NCI-H2029 treated with DMSO at 0.1 percent for 48 hours (cell line): ENCODE results near the gene NF1.
"Not testable (repeated sequence)": the region's sequence is repeated elsewhere in the genome, so short reads cannot be mapped to it uniquely, and the experiment has no call there.

Source experiments
- DNase-seq: peaks from one replicate; lab custom pipeline; 2025; lab: John Stamatoyannopoulos, UW

Gene NF1

DNA sequence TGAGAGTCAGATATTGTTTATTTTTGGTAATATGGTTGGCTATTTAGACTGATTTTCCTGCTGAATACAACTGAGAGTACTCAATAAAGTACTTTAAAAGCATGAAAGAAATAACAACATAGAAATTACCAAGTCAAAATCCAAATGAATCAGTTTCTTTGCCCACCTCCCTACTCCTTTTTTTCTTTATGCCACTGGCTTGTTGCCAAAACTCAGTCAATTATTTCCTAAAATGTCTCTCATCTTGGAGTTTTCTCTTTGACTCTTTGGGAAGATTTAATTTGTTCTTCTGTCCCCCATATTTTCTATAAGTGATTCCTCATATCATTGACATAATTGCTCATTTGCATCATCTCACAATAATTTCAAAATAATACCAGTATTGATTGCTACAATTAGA lies 204.8 kb downstream of the NF1 start:
- no peak for DNase-seq

- no peak for DNase-seq
Observed at GRCh38 chr17:31307640-31308039, 212.9 kb downstream of the NF1 start.

DNA sequence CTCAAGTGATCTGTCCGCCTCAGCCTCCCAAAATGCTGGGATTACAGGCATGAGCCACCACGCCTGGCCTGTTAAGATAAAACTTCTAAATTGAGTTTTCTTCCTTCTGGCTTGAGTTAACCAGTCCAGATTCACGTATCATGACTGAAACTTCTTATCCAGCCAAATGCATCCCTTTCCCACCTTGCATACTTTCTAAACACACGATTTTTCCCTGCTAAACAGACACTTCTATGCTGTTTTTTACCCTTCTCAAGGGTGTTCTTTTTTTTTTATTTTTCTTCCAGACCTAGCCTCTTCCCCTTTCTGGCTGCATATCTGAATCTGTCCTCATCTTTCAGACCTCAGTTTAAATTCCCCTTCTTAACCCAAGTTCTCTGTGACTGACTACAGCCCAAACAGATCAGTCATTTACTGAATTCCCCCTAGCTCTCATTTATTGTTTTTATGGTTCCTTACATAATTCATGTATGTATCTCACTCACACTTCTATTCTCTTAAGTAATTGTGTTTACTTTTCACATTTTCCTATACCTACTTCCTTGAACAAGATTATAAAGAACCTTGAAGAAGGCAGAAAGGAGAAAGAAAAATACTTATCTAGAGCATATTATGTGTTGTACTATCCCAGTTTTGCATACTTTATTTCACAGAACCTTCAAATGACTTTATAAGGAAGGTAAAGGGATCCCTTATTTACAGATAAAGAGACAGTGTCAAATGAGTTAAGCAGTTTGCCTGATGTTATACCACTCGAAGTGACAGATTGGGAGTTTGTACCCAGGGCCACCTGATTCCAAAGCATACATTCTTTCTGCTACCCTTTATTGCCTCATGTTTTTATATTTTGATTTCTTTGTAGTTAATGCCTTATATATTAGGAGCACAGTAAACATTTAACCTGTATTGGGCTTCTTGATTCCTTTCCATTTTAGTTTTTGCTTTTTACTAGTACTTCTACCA lies 213.9 kb downstream of the NF1 start:
- no peak for DNase-seq

DNA sequence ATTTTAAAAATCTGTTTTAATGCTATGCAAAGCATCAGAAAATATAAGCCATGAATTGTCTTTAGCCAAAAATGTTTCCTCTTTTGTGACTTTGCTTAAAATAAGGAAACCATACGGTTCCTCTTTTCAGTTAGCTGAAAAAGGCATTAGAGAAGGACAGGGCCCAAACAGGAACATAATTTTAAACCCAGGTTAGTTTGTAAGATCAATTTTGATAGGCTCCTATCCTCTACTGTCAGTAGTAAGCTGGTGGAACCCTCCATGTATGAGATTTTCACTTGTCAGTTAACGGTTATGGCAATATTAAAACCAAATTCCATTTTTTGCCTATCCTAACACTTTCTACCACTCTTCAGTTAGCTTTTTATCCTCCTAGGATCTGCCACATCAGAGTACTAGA lies 214.8 kb downstream of the NF1 start:
- DNase-seq, result no peak

DNA sequence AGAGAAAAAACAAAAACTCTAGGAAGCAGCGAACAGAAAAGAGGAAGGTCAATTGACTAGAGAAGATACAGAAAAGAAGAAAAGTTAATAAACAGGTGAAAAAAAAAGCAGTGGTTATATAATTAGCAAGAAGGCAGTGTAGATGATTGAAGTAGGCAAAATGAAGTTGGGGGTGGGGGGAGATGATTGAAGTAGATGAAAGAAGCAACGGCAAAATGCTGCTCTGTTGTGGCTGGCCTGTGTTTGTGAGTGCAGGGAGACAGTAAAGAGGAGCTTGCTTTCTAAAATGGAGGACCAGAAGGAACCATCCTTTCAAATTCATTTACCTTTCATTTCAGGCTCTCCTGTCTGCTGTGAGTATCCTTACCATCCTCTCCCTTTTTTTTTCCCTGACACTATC lies 215.5 kb downstream of the NF1 start:
- DNase-seq, result no peak

DNA sequence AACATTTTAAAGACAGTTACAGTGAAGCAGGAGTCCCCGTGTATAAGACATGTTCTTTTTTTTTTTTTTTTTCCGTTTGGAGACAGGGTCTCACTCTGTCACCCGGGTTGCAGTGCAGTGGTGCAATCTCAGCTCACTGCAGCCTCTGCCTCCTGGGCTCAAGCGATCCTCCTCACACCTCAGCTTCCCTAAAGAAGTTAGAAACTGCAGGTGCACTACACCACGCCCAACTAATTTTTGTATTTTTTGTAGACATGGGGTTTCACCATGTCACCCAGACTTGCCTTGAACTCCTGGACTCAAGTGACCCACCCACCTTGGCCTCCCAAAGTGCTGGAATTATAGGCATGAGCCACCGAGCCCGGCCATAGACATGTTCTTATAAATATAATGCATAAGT lies 216.1 kb downstream of the NF1 start:
- DNase-seq, result no peak

DNA sequence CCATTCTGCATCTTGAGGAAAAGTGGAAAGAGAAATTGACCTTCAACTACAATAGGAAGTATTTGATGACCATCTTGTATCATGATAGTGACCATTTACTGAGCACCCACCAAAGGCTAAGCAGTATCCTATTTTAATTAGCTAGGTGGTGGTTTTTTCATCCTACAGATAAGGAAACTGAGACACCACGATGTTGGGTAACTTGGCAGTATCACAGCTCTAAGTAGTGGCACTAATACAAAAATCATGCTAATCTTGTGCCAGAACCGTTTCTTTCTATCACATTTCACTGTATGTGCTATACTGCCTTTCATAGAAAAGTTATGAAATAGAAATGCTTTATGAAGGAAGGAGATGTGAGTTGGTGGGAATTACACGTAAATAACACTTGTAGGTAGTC lies 216.7 kb downstream of the NF1 start:
- DNase-seq, result no peak

- DNase-seq, result not testable (repeated sequence)
Observed at GRCh38 chr17:31312223-31312622, 217.4 kb downstream of the NF1 start.

GRCh38 chr17:31313982-31314781 lies 219.4 kb downstream of the NF1 start, which contains the start of gene EVI2B:
TSS of gene EVI2B (minus strand) at chr17:31314054. CDS start at chr17:31305609, 8,445 bp downstream.
- DNase-seq, result no peak

DNA sequence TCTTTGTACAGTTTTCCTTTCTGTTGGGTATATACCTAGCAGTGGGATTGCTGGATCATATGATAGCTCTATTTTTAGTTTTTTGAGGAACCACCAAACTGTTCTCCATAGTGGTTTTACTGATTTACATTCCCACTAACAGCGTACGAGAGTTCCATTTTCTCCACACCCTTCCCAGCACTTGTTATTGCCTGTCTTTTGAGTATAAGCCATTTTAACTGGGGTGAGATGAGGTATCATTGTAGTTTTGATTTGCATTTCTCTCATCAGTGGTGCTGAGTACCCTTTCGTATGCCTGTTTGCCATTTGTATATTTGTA lies 220.0 kb downstream of the NF1 start:
- DNase-seq, result no peak

DNA sequence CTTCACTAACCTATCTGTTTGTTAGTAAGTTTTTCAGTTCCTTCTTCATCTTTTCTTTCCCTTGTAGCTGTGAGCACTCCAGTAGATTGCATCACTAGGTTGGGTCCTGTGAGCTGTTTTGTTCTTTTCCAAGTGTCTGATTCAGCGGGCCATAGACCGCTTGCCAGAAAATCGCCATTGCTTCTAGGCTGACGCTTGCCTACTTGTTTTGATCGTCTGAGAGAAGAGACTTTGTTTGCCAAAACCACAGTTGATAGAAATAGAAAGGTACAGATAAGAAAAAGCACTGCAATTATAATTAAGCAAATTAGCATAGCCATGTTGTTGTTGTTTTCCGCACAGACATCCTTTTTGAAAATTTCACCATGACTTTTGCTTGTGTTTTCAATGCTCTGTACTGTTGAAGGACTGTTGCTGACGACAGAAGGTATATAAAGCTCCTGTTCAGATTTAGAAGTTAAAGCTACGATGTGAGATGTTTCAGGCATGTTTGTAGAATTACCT lies 223.6 kb downstream of the NF1 start:
- DNase-seq, result peak; percentile 78

DNA sequence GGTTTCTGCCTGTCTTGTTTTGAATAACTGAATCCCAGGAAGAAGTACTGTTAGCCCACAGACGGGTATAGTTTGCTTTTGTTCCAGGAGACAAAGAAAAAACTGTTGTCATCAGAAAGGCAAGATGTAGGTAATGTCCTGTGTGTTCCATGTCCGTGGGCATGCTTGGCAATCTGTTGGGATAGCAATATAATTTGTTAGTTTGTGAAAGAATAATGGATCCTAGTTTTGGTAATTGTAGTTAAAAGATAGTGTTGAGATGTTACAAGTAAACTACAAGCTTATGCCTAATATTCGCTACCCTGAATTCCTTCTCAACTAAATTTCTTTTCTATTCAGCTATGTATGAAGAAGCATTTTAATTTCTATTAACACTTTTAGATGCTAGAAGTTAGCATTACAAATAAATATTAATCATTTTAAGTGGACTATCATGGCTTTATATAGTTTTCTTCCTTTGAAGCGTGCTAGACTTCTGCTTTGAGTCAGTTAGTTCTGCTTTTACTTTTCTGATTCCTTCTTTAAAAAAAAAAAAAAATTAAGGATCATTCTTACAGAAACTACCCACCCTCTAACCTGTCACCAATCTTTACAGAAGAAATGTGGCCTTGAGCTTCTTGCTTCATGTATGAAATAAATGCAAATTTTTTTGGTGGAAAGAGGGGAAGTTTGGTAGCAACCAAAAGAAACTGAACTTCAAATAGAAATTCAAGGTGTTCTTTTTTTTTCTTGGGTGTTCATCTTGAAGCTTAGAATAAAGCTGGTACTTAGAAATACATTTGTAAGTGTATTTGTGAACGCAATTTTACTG lies 224.3 kb downstream of the NF1 start:
- DNase-seq, result peak; percentile 78

DNA sequence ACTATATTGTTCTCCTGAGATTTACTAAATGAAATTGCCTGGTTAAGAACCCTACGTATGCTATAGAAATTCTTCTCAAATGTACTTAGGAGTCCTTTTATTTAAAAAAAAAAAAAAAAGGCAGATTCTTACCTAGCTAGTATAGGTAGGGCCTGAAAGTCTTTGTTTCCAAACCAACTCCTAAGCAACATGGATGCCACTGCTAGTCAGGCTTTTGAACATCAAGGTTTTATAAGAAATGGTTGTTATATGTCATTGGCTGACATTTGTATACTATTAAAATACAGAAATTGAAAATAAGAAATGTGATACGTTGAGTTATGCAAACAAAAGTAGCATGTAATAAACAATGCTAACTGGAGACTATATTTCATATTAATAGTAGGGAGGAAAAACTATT lies 225.5 kb downstream of the NF1 start:
- DNase-seq, result no peak

- no peak for DNase-seq
Observed at GRCh38 chr17:31320791-31321190, 226.0 kb downstream of the NF1 start.

DNA sequence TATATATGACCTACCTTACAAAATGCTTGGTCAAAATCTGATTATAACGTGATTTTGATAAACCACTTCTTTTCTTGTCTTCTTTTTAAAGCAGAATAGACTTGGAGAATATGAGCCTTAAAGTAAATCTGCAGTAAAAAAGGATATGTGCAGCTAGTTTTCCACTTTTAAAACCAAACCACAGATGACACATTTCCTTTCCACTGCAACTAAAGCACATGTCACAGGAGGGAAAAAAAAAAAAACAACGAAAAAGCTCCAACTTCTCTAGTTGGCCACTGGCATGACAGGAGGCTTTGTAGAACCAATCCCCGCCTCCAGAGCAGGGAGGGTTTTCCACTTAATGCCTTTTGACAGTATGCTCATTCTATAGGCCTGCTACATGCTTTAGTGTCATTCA lies 226.7 kb downstream of the NF1 start, which contains the start of gene EVI2A:
Gene EVI2A (minus strand): TSS at position 142 of the 400 bp plus-strand sequence. CDS start 2,609 bp downstream, outside the sequence.
- no peak for DNase-seq

DNA sequence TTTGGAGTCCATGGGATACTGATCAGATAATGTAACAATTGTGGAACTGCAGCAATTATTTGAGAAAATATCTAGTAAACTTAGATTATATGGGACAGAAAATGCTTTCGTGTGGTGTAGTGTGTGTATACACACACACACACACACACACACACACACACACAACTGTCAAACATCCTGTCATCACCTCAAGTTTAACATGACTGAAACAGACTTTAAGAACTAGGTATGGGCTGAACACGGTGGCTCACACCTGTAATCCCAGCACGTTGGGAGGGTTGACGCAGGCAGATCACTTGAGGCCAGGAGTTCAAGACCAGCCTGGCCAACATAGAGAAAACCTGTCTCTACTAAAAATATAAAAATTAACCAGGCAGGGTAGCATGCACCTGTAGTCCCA lies 227.2 kb downstream of the NF1 start:
- DNase-seq, result no peak

- DNase-seq, result no peak
Observed at GRCh38 chr17:31323551-31323950, 228.8 kb downstream of the NF1 start.

DNA sequence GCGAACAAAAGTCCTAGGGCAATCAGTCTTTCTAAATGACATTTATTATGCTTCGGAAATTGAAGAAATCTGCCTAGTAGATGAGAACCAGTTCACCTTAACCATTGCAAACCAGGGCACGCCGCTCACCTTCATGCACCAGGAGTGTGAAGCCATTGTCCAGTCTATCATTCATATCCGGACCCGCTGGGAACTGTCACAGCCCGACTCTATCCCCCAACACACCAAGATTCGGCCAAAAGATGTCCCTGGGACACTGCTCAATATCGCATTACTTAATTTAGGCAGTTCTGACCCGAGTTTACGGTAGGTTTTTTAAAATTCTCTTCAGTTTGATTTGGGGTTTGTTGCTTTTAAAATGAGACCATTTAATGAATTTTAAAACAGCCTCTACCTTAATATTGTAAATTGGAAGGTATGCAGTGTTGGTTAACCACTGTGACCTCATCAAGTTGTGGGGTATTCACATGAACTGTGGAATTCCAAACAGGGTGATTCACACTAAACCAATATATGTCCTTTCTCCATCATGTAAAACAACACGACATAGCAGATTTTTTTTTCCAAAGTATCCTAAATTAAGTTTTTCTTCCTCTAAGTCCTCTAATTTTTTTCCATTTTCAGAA lies 232.9 kb downstream of the NF1 start:
- DNase-seq, result no peak

GRCh38 chr17:31328160-31328535 lies 233.4 kb downstream of the NF1 start:
- DNase-seq, result no peak

- no peak for DNase-seq
Observed at GRCh38 chr17:31329221-31329620, 234.4 kb downstream of the NF1 start.

GRCh38 chr17:31339906-31340661 lies 245.3 kb downstream of the NF1 start:
- no peak for DNase-seq
